GM12878 (cell line): ENCODE data around the gene GNAT3. TPM values are rescaled to one million over a fixed set of nuclear protein-coding genes. Genes with fewer than 3 reads are reported as not detected.

ENCODE experiments used
- ATAC-seq: fragments of 200-7000 bp; cut with Tn5 transposase; 3 replicates; pipeline ENCODE4 v1.9.1; 2020; ENCODE audit warnings: mild to moderate bottlenecking, moderate library complexity
- BruUV-seq: library from RNA; stranded (reverse); fragments of 400-500 nt; replicated peaks from 2 replicates; lab custom pipeline; 2021; lab: Mats Ljungman, UMichigan
- CTCF ChIA-PET: fragments of 300-600 bp; sonication (Branson Sonifier 250); formaldehyde crosslinking; extraction: SDS; loops from one replicate; lab custom pipeline; 2021; ENCODE audit warnings: inconsistent platforms; lab: Yijun Ruan, JAX
- POLR2A ChIA-PET: fragments of 350-600 bp; formaldehyde crosslinking; extraction: SDS; loops from one replicate; lab custom pipeline; 2021; ENCODE audit warnings: inconsistent platforms; lab: Charles Lee
- RAD21 ChIA-PET: fragments of 300-600 bp; sonication (Branson Sonifier 250); formaldehyde crosslinking; loops from one replicate; lab custom pipeline; 2023; ENCODE audit warnings: antibody characterized with exemption; ENCODE audit not compliant: unreplicated experiment; lab: Charles Lee
- SMC1A ChIA-PET: fragments of 300-600 bp; sonication (Branson Sonifier 250); formaldehyde crosslinking; loops from one replicate; lab custom pipeline; 2023; ENCODE audit not compliant: unreplicated experiment, uncharacterized antibody; lab: Charles Lee
- DNase-seq: peaks from one replicate; pipeline ENCODE4 v3.0.0-alpha.2; 2011; ENCODE audit warnings: low read depth, low spot score
- FAIRE-seq: peaks from 3 replicates; lab custom pipeline; 2011; peaks lifted over from hg19 to GRCh38; lab: Jason Lieb, UNC
- H2AFZ ChIP-seq: 2 replicates; pipeline ENCODE4 v1.6.0; 2011; ENCODE audit warnings: low read depth, low read length, control low read depth; ENCODE audit not compliant: control insufficient read depth
- H3K27ac ChIP-seq: 2 replicates; pipeline ENCODE4 v1.5.1; 2011; ENCODE audit warnings: control low read depth; ENCODE audit not compliant: control insufficient read depth, insufficient read depth
- H3K27me3 ChIP-seq, 2 experiments: replicated peaks in 1 of 2; 2 replicates each; pipeline versions ENCODE4 v1.6.0 to v1.6.1; 2011; ENCODE audit warnings: low read length in 1 of 2; ENCODE audit not compliant: control insufficient read depth in 2 of 2, insufficient read depth in 2 of 2
- H3K36me3 ChIP-seq, 2 experiments: 2 replicates each; pipeline ENCODE4 v1.5.1; 2011; ENCODE audit warnings: low read length in 1 of 2; ENCODE audit not compliant: control insufficient read depth in 2 of 2, insufficient read depth in 2 of 2
- H3K4me1 ChIP-seq: 2 replicates; pipeline ENCODE4 v1.6.1; 2011; ENCODE audit warnings: mild to moderate bottlenecking, low read length, moderate library complexity, mixed read lengths; ENCODE audit not compliant: control insufficient read depth, insufficient read depth
- H3K4me2 ChIP-seq: 2 replicates; pipeline ENCODE4 v1.6.0; 2011; ENCODE audit warnings: control low read depth; ENCODE audit not compliant: control insufficient read depth, insufficient read depth
- H3K4me3 ChIP-seq: fragments of 200-600 bp; sonication (generic); 2 replicates; pipeline ENCODE4 v1.5.1; 2016
- H3K79me2 ChIP-seq: 2 replicates; pipeline ENCODE4 v1.6.0; 2011; ENCODE audit warnings: low read length; ENCODE audit not compliant: control insufficient read depth, insufficient read depth
- H3K9ac ChIP-seq: 2 replicates; pipeline ENCODE4 v1.8.0; 2011; ENCODE audit warnings: low read length, control low read depth, mixed read lengths; ENCODE audit not compliant: control insufficient read depth, insufficient read depth
- H3K9me3 ChIP-seq: replicated peaks from 3 replicates; pipeline ENCODE4 v1.5.1; 2011; ENCODE audit warnings: mild to moderate bottlenecking, low read length; ENCODE audit not compliant: control insufficient read depth, insufficient read depth
- H4K20me1 ChIP-seq: 2 replicates; pipeline ENCODE4 v1.6.0; 2011; ENCODE audit not compliant: control insufficient read depth, insufficient read depth
- ATF2 ChIP-seq: IDR thresholded peaks from 2 replicates; pipeline ENCODE4 v1.6.1; 2012; ENCODE audit warnings: low read length, inconsistent platforms
- BCL11A ChIP-seq: IDR thresholded peaks from 2 replicates; pipeline ENCODE4 v1.6.1; 2011; ENCODE audit warnings: low read depth, low read length
- BMI1 ChIP-seq: fragments of 450-650 bp; IDR thresholded peaks from 2 replicates; pipeline ENCODE4 v1.6.1; 2016; ENCODE audit warnings: mild to moderate bottlenecking, moderate library complexity, borderline replicate concordance
- JUNB ChIP-seq: IDR thresholded peaks from 2 replicates; pipeline ENCODE4 v1.6.1; 2016; ENCODE audit warnings: antibody characterized with exemption, mild to moderate bottlenecking
- SMC3 ChIP-seq: IDR thresholded peaks from 2 replicates; pipeline ENCODE4 v1.6.1; 2011; ENCODE audit warnings: low read length, improper control_type of control experiment, borderline replicate concordance
- SREBF1 ChIP-seq: IDR thresholded peaks from 2 replicates; pipeline ENCODE4 v1.6.1; 2012; ENCODE audit warnings: mild to moderate bottlenecking, low read length
- YY1 ChIP-seq: IDR thresholded peaks from 2 replicates; pipeline ENCODE4 v1.6.1; 2011; ENCODE audit warnings: low read depth, mild to moderate bottlenecking, low read length
- WGBS: methylation state at CpG from one replicate; pipeline ENCODE4 v1.1.6; 2016; ENCODE audit warnings: low lambda C conversion rate; ENCODE audit not compliant: insufficient replicate concordance, insufficient coverage; ENCODE audit errors: missing lambda C conversion rate; 5-methylcytosine and 5-hydroxymethylcytosine counted together
- in situ Hi-C: fragments of 300-500 bp; cut with MboI; formaldehyde crosslinking; loops from 9 replicates; pipeline ENCODE4 v1.14.3; 2018; ENCODE audit warnings: mixed read lengths
- intact Hi-C: fragments of 100-400 bp; cut with micrococcal nuclease; formaldehyde crosslinking; loops from one replicate; pipeline ENCODE4 v1.14.2; 2022; ENCODE audit not compliant: unreplicated experiment
- polyA plus RNA-seq, 11 experiments: library from polyadenylated mRNA; depleted of rRNA in 4 of 11; unstranded in 6 of 11; stranded (reverse) in 5 of 11; fragments of >200 nt; fragmentation: Nextera tagmentation in 4 of 11; fragmentation: Illumina TruSeq in 1 of 11; extraction: Ambion mirVana in 4 of 11; extraction: Trizol in 1 of 11; gene quantifications; 1 replicate in 1 of 11; 2 replicates in 10 of 11; pipeline versions ENCODE4 v1.2.1 to v1.2.3, GENCODE V29; 2011 to 2016; ENCODE audit warnings: inconsistent platforms in 2 of 11, missing spikeins in 2 of 11, low read depth in 1 of 11
- total RNA-seq, 4 experiments: library from RNA; depleted of rRNA in 3 of 4; stranded (reverse); fragments of >200 nt in 3 of 4; fragmentation: Illumina TruSeq in 1 of 4; extraction: Trizol in 1 of 4; gene quantifications; 2 replicates each; pipeline versions ENCODE4 v1.2.1 to v1.2.3, GENCODE V29; 2013 to 2021
- TF ChIP-seq, protein P1 (sequence below): IDR thresholded peaks from 2 replicates; pipeline ENCODE4 v1.6.1; 2012; ENCODE audit warnings: low read depth, low read length, improper control_type of control experiment
- TF ChIP-seq, protein P2 (sequence below): fragments of 450-650 bp; IDR thresholded peaks from 2 replicates; pipeline ENCODE4 v1.6.1; 2017; ENCODE audit warnings: low read depth, mild to moderate bottlenecking, moderate library complexity
- TF ChIP-seq, protein P3 (sequence below): IDR thresholded peaks from 2 replicates; pipeline ENCODE4 v1.6.1; 2012; ENCODE audit warnings: low read depth, low read length, improper control_type of control experiment

The GNAT3 gene
- total and polyA plus RNA-seq, 10 of the 15 experiments (the other 5 are each of a cell fraction or from before 2014, with no cell fraction given) = 1.7 to 8.3 (median 5.8) TPM; not detected in 1

DNA sequence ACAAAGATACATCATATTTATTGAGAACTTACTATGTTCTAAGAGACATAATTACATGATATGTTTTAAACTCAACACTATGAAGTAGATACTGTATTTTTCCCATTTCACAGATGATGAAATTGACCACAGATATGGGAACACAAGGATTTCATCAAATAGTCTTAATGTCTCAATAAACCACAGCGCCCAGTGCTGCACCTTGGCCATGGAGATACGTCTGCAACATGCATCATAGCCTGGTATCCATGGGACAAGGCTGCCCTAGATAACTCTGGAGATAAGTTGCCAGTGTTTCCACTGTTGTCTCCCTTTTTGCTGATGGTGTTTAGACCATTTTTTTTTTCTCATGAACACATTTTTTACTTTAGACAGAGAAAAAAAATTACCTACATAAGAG lies 97.5 kb downstream of the GNAT3 start:
- POLR2A ChIA-PET = no interaction called here
- 0% methylated on average over 2 of the region's 2 CpGs for WGBS
- Histone ChIP-seq H3K4me3 (no peak overlapping the region), H3K27ac (no peak overlapping the region), H3K79me2 (no peaks in the 10 kb centered on the region), H3K4me1 (no peaks in the 10 kb centered on the region), H3K9ac (no peak overlapping the region), H3K4me2 (no peak overlapping the region), H3K9me3 (no peaks in the 10 kb centered on the region), H3K27me3 (no peaks in the 10 kb centered on the region; a peak in 1 of 4 replicates), H4K20me1 (no peaks in the 10 kb centered on the region), H2AFZ (no peak overlapping the region), H3K36me3 (no peaks in the 10 kb centered on the region)
- no TSS peak for BruUV-seq
- TF ChIP-seq ATF2 (no peak), SMC3 (no peak), BMI1 (no peak), YY1 (no peak), BCL11A (no peak), SREBF1 (no peak), JUNB (no peak)
- TF ChIP-seq, protein P1, sequence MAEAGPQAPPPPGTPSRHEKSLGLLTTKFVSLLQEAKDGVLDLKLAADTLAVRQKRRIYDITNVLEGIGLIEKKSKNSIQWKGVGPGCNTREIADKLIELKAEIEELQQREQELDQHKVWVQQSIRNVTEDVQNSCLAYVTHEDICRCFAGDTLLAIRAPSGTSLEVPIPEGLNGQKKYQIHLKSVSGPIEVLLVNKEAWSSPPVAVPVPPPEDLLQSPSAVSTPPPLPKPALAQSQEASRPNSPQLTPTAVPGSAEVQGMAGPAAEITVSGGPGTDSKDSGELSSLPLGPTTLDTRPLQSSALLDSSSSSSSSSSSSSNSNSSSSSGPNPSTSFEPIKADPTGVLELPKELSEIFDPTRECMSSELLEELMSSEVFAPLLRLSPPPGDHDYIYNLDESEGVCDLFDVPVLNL = no peak
- TF ChIP-seq, protein P2, sequence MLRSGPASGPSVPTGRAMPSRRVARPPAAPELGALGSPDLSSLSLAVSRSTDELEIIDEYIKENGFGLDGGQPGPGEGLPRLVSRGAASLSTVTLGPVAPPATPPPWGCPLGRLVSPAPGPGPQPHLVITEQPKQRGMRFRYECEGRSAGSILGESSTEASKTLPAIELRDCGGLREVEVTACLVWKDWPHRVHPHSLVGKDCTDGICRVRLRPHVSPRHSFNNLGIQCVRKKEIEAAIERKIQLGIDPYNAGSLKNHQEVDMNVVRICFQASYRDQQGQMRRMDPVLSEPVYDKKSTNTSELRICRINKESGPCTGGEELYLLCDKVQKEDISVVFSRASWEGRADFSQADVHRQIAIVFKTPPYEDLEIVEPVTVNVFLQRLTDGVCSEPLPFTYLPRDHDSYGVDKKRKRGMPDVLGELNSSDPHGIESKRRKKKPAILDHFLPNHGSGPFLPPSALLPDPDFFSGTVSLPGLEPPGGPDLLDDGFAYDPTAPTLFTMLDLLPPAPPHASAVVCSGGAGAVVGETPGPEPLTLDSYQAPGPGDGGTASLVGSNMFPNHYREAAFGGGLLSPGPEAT = no peak
- TF ChIP-seq, protein P3, sequence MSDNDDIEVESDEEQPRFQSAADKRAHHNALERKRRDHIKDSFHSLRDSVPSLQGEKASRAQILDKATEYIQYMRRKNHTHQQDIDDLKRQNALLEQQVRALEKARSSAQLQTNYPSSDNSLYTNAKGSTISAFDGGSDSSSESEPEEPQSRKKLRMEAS = no peak
- ATAC-seq (no peak), DNase-seq (no peak), FAIRE-seq (no peak)
- RAD21 ChIA-PET = no interaction called here
- CTCF ChIA-PET = no interaction called here
- intact Hi-C loops = no loop called here
- SMC1A ChIA-PET = no interaction called here
- in situ Hi-C loops = no loop called here
